ENCODE measurements around the gene TROAP. TPM values are rescaled to one million over a fixed set of nuclear protein-coding genes. Genes with fewer than 3 reads are reported as not detected.

The TROAP gene
- total RNA-seq, 2 donors from 2014 or later: not detected

DNA sequence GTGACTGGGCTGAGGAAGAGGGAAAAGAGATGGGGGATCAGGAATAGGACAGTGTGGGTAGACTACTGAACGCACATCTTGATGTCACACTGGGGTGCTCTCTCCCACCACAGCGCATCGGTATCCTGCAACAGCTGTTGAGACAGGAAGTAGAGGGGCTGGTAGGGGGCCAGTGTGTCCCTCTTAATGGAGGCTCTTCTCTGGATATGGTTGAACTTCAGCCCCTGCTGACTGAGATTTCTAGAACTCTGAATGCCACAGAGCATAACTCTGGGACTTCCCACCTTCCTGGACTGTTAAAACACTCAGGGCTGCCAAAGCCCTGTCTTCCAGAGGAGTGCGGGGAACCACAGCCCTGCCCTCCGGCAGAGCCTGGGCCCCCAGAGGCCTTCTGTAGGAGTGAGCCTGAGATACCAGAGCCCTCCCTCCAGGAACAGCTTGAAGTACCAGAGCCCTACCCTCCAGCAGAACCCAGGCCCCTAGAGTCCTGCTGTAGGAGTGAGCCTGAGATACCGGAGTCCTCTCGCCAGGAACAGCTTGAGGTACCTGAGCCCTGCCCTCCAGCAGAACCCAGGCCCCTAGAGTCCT lies 7.1 kb downstream of the TROAP start:
- Histone ChIP-seq H3K4me1 (peaks cover 10% of the 10 kb centered on the region), H3K27me3 (no peaks in the 10 kb centered on the region), H3K27ac (no peak overlapping the region), H3K4me3 (no peak overlapping the region), H3K9me3 (no peaks in the 10 kb centered on the region), H3K36me3 (replicated peaks in 1 of 2; ENCODE audit: insufficient read depth in 1 of 2, low read depth in 2 of 2) (no peaks in the 10 kb centered on the region)
- WGBS, 2 donors: 88 to 96% methylated on average over 5 to 7 of the region's 7 CpGs
- ATAC-seq (no peak), DNase-seq (no peak)
- TF ChIP-seq, protein P1, sequence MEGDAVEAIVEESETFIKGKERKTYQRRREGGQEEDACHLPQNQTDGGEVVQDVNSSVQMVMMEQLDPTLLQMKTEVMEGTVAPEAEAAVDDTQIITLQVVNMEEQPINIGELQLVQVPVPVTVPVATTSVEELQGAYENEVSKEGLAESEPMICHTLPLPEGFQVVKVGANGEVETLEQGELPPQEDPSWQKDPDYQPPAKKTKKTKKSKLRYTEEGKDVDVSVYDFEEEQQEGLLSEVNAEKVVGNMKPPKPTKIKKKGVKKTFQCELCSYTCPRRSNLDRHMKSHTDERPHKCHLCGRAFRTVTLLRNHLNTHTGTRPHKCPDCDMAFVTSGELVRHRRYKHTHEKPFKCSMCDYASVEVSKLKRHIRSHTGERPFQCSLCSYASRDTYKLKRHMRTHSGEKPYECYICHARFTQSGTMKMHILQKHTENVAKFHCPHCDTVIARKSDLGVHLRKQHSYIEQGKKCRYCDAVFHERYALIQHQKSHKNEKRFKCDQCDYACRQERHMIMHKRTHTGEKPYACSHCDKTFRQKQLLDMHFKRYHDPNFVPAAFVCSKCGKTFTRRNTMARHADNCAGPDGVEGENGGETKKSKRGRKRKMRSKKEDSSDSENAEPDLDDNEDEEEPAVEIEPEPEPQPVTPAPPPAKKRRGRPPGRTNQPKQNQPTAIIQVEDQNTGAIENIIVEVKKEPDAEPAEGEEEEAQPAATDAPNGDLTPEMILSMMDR (IDR thresholded peaks at IDR 0.05): no peak
- no peak for TF ChIP-seq POLR2A (IDR thresholded peaks at IDR 0.05)
- intact Hi-C loops (cut with DNase I): loop anchor here (10.0 kb wide), 1 partner anchor 175 kb away; no protein-coding TSS in a partner anchor

DNA sequence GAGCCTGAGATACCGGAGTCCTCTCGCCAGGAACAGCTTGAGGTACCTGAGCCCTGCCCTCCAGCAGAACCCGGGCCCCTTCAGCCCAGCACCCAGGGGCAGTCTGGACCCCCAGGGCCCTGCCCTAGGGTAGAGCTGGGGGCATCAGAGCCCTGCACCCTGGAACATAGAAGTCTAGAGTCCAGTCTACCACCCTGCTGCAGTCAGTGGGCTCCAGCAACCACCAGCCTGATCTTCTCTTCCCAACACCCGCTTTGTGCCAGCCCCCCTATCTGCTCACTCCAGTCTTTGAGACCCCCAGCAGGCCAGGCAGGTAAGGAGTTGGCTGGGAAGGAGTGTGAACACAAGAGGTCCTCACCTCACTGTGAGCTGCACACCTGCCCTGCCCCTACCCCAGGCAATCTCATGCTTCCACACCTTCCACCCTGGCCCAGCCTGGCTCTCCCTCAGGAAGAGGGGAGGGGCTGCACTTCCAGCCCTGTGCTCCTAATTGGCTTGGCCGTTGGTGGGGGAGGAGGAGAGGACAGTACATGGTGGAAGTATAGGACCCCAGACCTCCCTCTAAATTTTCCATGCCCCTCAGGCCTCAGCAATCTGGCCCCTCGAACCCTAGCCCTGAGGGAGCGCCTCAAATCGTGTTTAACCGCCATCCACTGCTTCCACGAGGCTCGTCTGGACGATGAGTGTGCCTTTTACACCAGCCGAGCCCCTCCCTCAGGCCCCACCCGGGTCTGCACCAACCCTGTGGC lies 7.8 kb downstream of the TROAP start:
- Histone ChIP-seq H3K27me3 (peaks cover 0 to 3% of the 10 kb centered on the region in 2 donors), H3K9me3 (no peaks in the 10 kb centered on the region), H3K36me3 (replicated peaks in 1 of 2; ENCODE audit: insufficient read depth in 1 of 2, low read depth in 2 of 2) (no peaks in the 10 kb centered on the region), H3K4me1 (peaks cover 10% of the 10 kb centered on the region), H3K27ac (no peak overlapping the region), H3K4me3 (no peak overlapping the region)
- intact Hi-C loops (cut with DNase I): loop anchor here (10.0 kb wide), 1 partner anchor 174 kb away; no protein-coding TSS in a partner anchor
- DNase-seq: no peak
- WGBS, 2 donors: 60 to 87% methylated on average over 5 to 14 of the region's 14 CpGs
- ATAC-seq: no peak
- no peak for TF ChIP-seq POLR2A (IDR thresholded peaks at IDR 0.05)
- TF ChIP-seq, protein P1 (IDR thresholded peaks at IDR 0.05): no peak

DNA sequence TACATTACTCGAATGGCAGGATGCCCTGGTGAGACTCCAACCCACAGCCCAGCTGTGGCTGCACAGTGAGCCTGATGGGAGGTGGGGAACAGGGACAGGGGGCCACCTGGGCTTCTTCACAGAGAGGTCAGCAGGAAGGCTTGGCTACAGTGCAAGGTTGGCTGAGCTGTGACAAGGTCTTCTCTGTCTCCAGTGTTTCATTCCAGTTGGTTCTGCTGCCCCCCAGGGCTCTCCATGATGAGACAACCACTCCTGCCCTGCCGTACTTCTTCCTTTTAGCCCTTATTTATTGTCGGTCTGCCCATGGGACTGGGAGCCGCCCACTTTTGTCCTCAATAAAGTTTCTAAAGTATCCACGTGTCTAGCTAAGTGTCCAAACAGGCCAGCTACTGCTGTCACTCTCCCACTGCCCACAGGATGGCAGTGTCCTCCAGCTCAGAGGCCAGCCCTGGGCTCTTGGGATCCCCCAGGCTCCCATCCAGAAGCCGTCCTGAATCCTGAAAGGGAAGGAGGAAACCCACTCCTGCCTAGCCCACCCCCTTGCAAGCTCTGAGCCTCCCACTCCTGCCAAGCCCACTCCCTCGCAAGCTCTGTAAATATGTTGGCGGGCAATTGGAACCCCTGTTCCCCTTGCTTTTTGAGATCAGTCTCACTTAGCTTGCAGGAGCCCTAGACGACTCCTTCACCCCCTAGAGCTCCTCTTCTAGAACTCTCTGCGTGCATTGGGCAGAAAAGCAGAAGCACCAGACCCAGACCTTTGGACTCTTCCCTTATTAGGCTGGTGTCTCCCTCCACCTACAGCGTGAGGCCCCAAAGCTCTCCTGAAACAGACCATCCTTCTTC lies 8.5 kb downstream of the TROAP start:
- no peak overlapping the region for H3K27ac ChIP-seq
- peaks cover 5 to 10% of the 10 kb centered on the region in 2 donors for H3K27me3 ChIP-seq
- 30 to 36% methylated on average over 11 of the region's 11 CpGs for WGBS, 2 donors
- peaks cover 14% of the 10 kb centered on the region for H3K4me1 ChIP-seq
- no peaks in the 10 kb centered on the region for H3K36me3 ChIP-seq (replicated peaks in 1 of 2; ENCODE audit: insufficient read depth in 1 of 2, low read depth in 2 of 2)
- no peak overlapping the region for H3K4me3 ChIP-seq
- H3K9me3 ChIP-seq: no peaks in the 10 kb centered on the region
- intact Hi-C loops (cut with DNase I): loop anchor here (10.0 kb wide), 1 partner anchor 173 kb away; no protein-coding TSS in a partner anchor
- no peak for TF ChIP-seq POLR2A (IDR thresholded peaks at IDR 0.05)
- TF ChIP-seq, protein P1 (IDR thresholded peaks at IDR 0.05): peak; percentile 78 to 96 (median 90)
- ATAC-seq (peak; percentile 97), DNase-seq (peak; percentile 80 to 87 (median 84))

DNA sequence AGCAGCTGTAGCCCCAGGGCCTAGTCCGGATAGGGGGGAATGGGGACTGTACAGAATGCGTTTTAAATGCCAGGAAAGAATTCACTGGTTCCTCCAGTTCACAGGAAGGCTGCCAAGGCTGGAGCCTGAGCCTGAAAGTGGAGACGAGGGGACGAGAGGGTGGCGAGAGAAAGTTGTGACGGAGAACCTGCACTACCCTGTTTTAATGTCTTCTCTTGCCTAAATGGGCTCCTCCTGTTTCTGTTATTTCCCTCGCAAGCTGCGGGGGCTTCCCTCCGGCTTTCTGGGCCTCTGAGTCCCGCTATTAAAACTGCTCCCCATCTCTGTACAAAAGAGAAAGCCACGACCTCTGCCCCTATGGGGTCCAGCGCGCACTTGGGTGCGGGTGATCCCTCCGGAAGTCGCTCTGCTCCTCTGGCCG lies 9.4 kb downstream of the TROAP start:
- intact Hi-C loops (cut with DNase I): loop anchor here (10.0 kb wide), 1 partner anchor 172 kb away; no protein-coding TSS in a partner anchor
- no peak for TF ChIP-seq POLR2A (IDR thresholded peaks at IDR 0.05)
- TF ChIP-seq, protein P1 (IDR thresholded peaks at IDR 0.05): no peak
- Histone ChIP-seq H3K27ac (no peak overlapping the region), H3K27me3 (peaks cover 5 to 14% of the 10 kb centered on the region in 2 donors), H3K36me3 (replicated peaks in 1 of 2; ENCODE audit: insufficient read depth in 1 of 2, low read depth in 2 of 2) (no peaks in the 10 kb centered on the region), H3K4me3 (no peak overlapping the region), H3K9me3 (no peaks in the 10 kb centered on the region), H3K4me1 (peaks cover 22% of the 10 kb centered on the region)
- no peak for DNase-seq
- ATAC-seq: no peak
- 74 to 76% methylated on average over 17 of the region's 17 CpGs for WGBS, 2 donors

Measured in body of pancreas (tissue), 4 donors.